BLaER1 treated with 17β-estradiol and CSF1 and Interleukin-3, amounts not matched to agents 10 nM and 100 nM (cell line): ENCODE data around the gene THEM4.

Experiments used
- H3K27ac ChIP-seq, 11 experiments: shearing (Covaris generic); formaldehyde crosslinking; 2 replicates each; pipeline ENCODE4 v1.8.1; 2022
- H3K27me3 ChIP-seq, 11 experiments: shearing (Covaris generic); formaldehyde crosslinking; 2 replicates each; pipeline ENCODE4 v1.8.1; 2022
- H3K36me3 ChIP-seq, 11 experiments: shearing (Covaris generic); formaldehyde crosslinking; 2 replicates each; pipeline ENCODE4 v1.8.1; 2022
- H3K4me1 ChIP-seq, 10 experiments: shearing (Covaris generic); formaldehyde crosslinking; 2 replicates each; pipeline ENCODE4 v1.8.1; 2022
- H3K4me2 ChIP-seq, 11 experiments: shearing (Covaris generic); formaldehyde crosslinking; 2 replicates each; pipeline ENCODE4 v1.8.1; 2022
- H3K4me3 ChIP-seq, 10 experiments: shearing (Covaris generic); formaldehyde crosslinking; 2 replicates each; pipeline ENCODE4 v1.8.1; 2022
- H3K9ac ChIP-seq, 11 experiments: shearing (Covaris generic); formaldehyde crosslinking; 2 replicates each; pipeline ENCODE4 v1.8.1; 2022
- H3K9me3 ChIP-seq, 11 experiments: shearing (Covaris generic); formaldehyde crosslinking; replicated peaks in 1 of 11; 2 replicates each; pipeline ENCODE4 v1.8.1; 2022
- H4K20me1 ChIP-seq, 11 experiments: shearing (Covaris generic); formaldehyde crosslinking; 2 replicates each; pipeline ENCODE4 v1.8.1; 2022
- Cebpa-rat ChIP-seq, 11 experiments: shearing (Covaris generic); IDR thresholded peaks; 2 replicates each; pipeline ENCODE4 v1.8.1; 2022

Gene THEM4

GRCh38 chr1:151831256-151831591, 78.1 kb downstream of the THEM4 start:
- Histone ChIP-seq H3K4me2 (peak overlapping the region; percentile 44 to 100 (median 97); a peak in 21 of 22 replicates), H3K9ac (no peak overlapping the region), H3K9me3 (no peaks in the 10 kb centered on the region), H3K27me3 (peaks cover 0 to 7% (median 4%) of the 10 kb centered on the region in 11 experiments; a peak in 9 of 22 replicates), H3K36me3 (no peaks in the 10 kb centered on the region), H3K4me3 (no peak overlapping the region), H3K4me1 (peaks cover 82 to 100% (median 95%) of the 10 kb centered on the region in 10 experiments), H4K20me1 (peaks cover 0 to 12% (median 0%) of the 10 kb centered on the region in 11 experiments; a peak in 4 of 22 replicates), H3K27ac (no peak overlapping the region)
- no peak for TF ChIP-seq Cebpa-rat (IDR thresholded peaks at IDR 0.05)

DNA sequence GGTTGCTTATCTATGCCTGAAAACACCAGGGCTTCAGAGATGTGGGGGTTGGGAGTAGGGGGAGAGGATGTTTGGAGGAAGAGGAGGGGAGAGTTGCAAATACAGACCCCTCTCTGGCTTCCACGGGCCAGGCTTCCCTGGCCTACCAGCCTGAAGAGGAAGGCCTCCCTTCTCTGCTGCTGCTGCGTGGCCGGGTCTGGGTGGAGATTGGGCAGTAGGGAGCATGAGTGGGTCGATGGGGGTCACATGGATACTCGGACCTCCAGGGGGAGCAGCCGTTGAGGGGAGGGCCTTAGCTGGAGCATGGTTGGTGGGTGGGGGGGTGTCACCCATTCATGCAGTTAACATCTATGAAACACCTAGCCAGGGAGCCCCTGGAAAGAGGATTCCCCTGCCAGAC, 79.3 kb downstream of the THEM4 start:
- TF ChIP-seq Cebpa-rat (IDR thresholded peaks at IDR 0.05): no peak
- Histone ChIP-seq H3K4me2 (peak overlapping the region; percentile 37 to 100 (median 97); a peak in 21 of 22 replicates), H3K9me3 (no peaks in the 10 kb centered on the region), H3K36me3 (no peaks in the 10 kb centered on the region), H3K27me3 (no peaks in the 10 kb centered on the region), H3K9ac (peak overlapping the region in 4 of 11 experiments; percentile 40 to 67 (median 56); a peak in 3 of 22 replicates), H3K4me1 (peaks cover 83 to 100% (median 99%) of the 10 kb centered on the region in 10 experiments), H4K20me1 (peaks cover 0 to 12% (median 0%) of the 10 kb centered on the region in 11 experiments; a peak in 4 of 22 replicates), H3K27ac (peak overlapping the region in 6 of 11 experiments; percentile 1 to 78 (median 63); a peak in 10 of 22 replicates), H3K4me3 (no peak overlapping the region)

GRCh38 chr1:151829352-151830046, 79.8 kb downstream of the THEM4 start:
- H3K27me3 ChIP-seq: no peaks in the 10 kb centered on the region

GRCh38 chr1:151828921-151829320, 80.4 kb downstream of the THEM4 start:
- H3K4me3 ChIP-seq: peak overlapping the region in 5 of 10 experiments; percentile 29 to 47 (median 38); a peak in 6 of 20 replicates
- TF ChIP-seq Cebpa-rat (IDR thresholded peaks at IDR 0.05): no peak
- no peaks in the 10 kb centered on the region for H3K9me3 ChIP-seq
- no peaks in the 10 kb centered on the region for H3K36me3 ChIP-seq
- no peaks in the 10 kb centered on the region for H3K27me3 ChIP-seq
- peak overlapping the region in 8 of 11 experiments; percentile 43 to 78 (median 62); a peak in 17 of 22 replicates for H3K27ac ChIP-seq
- peak overlapping the region; percentile 92 to 100 (median 97) for H3K4me2 ChIP-seq
- peaks cover 0 to 12% (median 0%) of the 10 kb centered on the region in 11 experiments; a peak in 4 of 22 replicates for H4K20me1 ChIP-seq
- peaks cover 71 to 100% (median 98%) of the 10 kb centered on the region in 10 experiments for H3K4me1 ChIP-seq
- H3K9ac ChIP-seq: peak overlapping the region in 7 of 11 experiments; percentile 40 to 70 (median 60); a peak in 12 of 22 replicates

More at GRCh38 chr1:151829352-151830046, 79.8 kb downstream of the THEM4 start:
- no peak for TF ChIP-seq Cebpa-rat (IDR thresholded peaks at IDR 0.05)
- peak overlapping the region in 8 of 11 experiments; percentile 8 to 70 (median 52); a peak in 10 of 22 replicates for H3K9ac ChIP-seq
- peak overlapping the region in 8 of 11 experiments; percentile 43 to 78 (median 62); a peak in 15 of 22 replicates for H3K27ac ChIP-seq
- H3K4me1 ChIP-seq: peaks cover 77 to 100% (median 100%) of the 10 kb centered on the region in 10 experiments
- no peaks in the 10 kb centered on the region for H3K9me3 ChIP-seq
- H3K36me3 ChIP-seq: no peaks in the 10 kb centered on the region
- peaks cover 0 to 12% (median 0%) of the 10 kb centered on the region in 11 experiments; a peak in 4 of 22 replicates for H4K20me1 ChIP-seq
- H3K4me2 ChIP-seq: peak overlapping the region; percentile 92 to 100 (median 97)
- peak overlapping the region in 2 of 10 experiments; percentile 29 to 40; a peak in 1 of 20 replicates for H3K4me3 ChIP-seq

GRCh38 chr1:151827853-151828252, 81.5 kb downstream of the THEM4 start:
- H3K4me3 ChIP-seq: peak overlapping the region in 8 of 10 experiments; percentile 29 to 56 (median 39); a peak in 12 of 20 replicates
- peaks cover 0 to 12% (median 0%) of the 10 kb centered on the region in 11 experiments; a peak in 4 of 22 replicates for H4K20me1 ChIP-seq
- H3K27me3 ChIP-seq: no peaks in the 10 kb centered on the region
- H3K4me2 ChIP-seq: peak overlapping the region; percentile 92 to 100 (median 97)
- no peaks in the 10 kb centered on the region for H3K36me3 ChIP-seq
- no peaks in the 10 kb centered on the region for H3K9me3 ChIP-seq
- peak overlapping the region in 8 of 11 experiments; percentile 40 to 70 (median 60); a peak in 17 of 22 replicates for H3K9ac ChIP-seq
- H3K4me1 ChIP-seq: peaks cover 64 to 99% (median 93%) of the 10 kb centered on the region in 10 experiments
- TF ChIP-seq Cebpa-rat (IDR thresholded peaks at IDR 0.05): no peak
- H3K27ac ChIP-seq: peak overlapping the region in 9 of 11 experiments; percentile 18 to 78 (median 62); a peak in 16 of 22 replicates

DNA sequence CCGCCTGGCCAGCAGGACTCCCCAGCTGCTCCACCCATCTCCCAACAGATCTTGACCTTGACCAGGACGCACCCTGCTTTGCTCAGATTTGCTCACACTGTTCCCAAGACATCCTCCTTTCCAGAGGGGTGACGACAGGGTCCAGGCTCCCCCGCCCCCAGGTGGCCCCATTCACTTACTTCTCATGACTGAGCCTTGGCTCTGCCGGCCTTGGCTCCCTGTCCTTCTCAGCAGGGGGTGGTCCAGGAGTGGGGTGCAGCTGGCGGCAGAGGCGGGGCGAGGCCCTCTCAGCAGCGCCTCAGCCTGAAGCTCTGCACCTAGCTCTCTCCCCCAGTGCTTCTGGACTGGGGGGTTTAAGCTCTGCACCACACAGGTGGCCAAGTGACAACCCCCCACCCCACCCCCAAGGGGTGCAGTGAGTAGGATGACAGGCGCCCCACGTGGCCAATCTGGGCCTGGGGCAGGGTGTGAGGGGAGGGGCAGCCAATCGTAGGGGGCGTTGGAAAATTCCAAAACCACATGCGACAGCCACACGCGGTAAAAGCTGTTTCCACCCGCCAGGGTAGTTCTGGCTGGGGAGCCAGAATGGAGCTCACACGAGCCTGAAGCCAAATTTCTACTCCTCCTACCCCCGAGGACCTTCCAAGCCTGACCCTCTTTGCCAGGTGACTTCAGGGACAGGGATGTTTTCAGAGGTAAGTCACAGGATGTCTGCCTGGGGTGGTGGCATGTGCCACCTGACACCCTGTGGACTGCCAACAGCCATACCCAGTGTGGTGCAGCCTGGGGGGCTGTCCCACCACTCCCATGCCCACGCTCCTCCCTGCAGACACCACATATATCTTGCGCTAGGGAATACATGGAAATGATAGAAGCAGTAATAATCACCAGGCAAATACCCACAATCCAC, 83.3 kb downstream of the THEM4 start:
- TF ChIP-seq Cebpa-rat (IDR thresholded peaks at IDR 0.05): no peak
- Histone ChIP-seq H4K20me1 (peaks cover 0 to 12% (median 0%) of the 10 kb centered on the region in 11 experiments; a peak in 4 of 22 replicates), H3K4me3 (no peak overlapping the region), H3K4me1 (peaks cover 59 to 99% (median 93%) of the 10 kb centered on the region in 10 experiments), H3K36me3 (no peaks in the 10 kb centered on the region), H3K9ac (peak overlapping the region in 1 of 11 experiments; percentile 3; a peak in 1 of 22 replicates), H3K27me3 (no peaks in the 10 kb centered on the region), H3K27ac (no peak overlapping the region), H3K9me3 (no peaks in the 10 kb centered on the region), H3K4me2 (peak overlapping the region; percentile 18 to 100 (median 97); a peak in 20 of 22 replicates)

- Histone ChIP-seq H3K9me3 (no peaks in the 10 kb centered on the region), H3K36me3 (no peaks in the 10 kb centered on the region), H3K27me3 (no peaks in the 10 kb centered on the region), H3K4me2 (peak overlapping the region in 9 of 11 experiments; percentile 92 to 100 (median 97); a peak in 18 of 22 replicates), H3K9ac (no peak overlapping the region; a peak in 1 of 22 replicates), H3K4me3 (no peak overlapping the region), H3K27ac (no peak overlapping the region), H3K4me1 (peaks cover 59 to 99% (median 93%) of the 10 kb centered on the region in 10 experiments), H4K20me1 (peaks cover 0 to 12% (median 0%) of the 10 kb centered on the region in 11 experiments; a peak in 4 of 22 replicates)
- TF ChIP-seq Cebpa-rat (IDR thresholded peaks at IDR 0.05): no peak
These were observed 84.1 kb downstream of the THEM4 start for GRCh38 chr1:151825204-151825603.
